Vagina (tissue), 2 donors: Measurements from ENCODE around the gene KCNH4. TPM values are rescaled to one million over a fixed set of nuclear protein-coding genes. Genes with fewer than 3 reads are reported as not detected.
A peak's percentile ranks its signal among the peaks of the same experiment; 100 is the strongest.

Source experiments
- DNase-seq, 2 donors: peaks; one replicate each; pipeline ENCODE4 v3.0.0-alpha.2; 2017; ENCODE audit errors: extremely low spot score in 2 of 2
- H3K27ac ChIP-seq: fragments of 200-600 bp; sonication (generic); one replicate; pipeline ENCODE4 v1.5.1; 2019
- H3K27me3 ChIP-seq: fragments of 200-600 bp; sonication (generic); one replicate; pipeline ENCODE4 v1.5.1; 2019
- H3K36me3 ChIP-seq, 2 donors: fragments of 200-600 bp; sonication (generic); one replicate each; pipeline ENCODE4 v1.5.1; 2017 to 2019
- H3K4me1 ChIP-seq: fragments of 200-600 bp; sonication (generic); one replicate; pipeline ENCODE4 v1.5.1; 2019
- H3K4me3 ChIP-seq, 2 donors: fragments of 200-600 bp; sonication (generic); 1 replicate in 1 of 2; 2 replicates in 1 of 2; pipeline ENCODE4 v1.5.1; 2016 to 2019
- H3K9me3 ChIP-seq: fragments of 200-600 bp; sonication (generic); one replicate; pipeline ENCODE4 v1.5.1; 2019
- POLR2A ChIP-seq, 2 donors: fragments of 450-650 bp; IDR thresholded peaks; one replicate each; pipeline ENCODE4 v1.6.1; 2017; ENCODE audit warnings: antibody characterized with exemption in 2 of 2, mild to moderate bottlenecking in 2 of 2, moderate library complexity in 2 of 2
- POLR2AphosphoS5 ChIP-seq, 2 donors: sonication (generic); formaldehyde crosslinking; IDR thresholded peaks; one replicate each; pipeline ENCODE4 v1.9.0; 2017; ENCODE audit warnings: antibody characterized with exemption in 2 of 2, mild to moderate bottlenecking in 2 of 2, low read depth in 1 of 2; ENCODE audit not compliant: insufficient read depth in 1 of 2
- intact Hi-C: fragments of 100-400 bp; cut with DNase I; formaldehyde crosslinking; loops from one replicate; pipeline ENCODE4 v1.15.1; 2023
- total RNA-seq: library from RNA; depleted of rRNA; stranded (reverse); fragments of >200 nt; gene quantifications from one replicate; pipeline ENCODE4 v1.2.3, GENCODE V29; 2016
- TF ChIP-seq, protein P1 (sequence below), 3 experiments: fragments of 450-650 bp in 2 of 3; fragments of 200-600 bp in 1 of 3; sonication (generic) in 1 of 3; IDR thresholded peaks; one replicate each; pipeline ENCODE4 v1.5.1; 2017 to 2019; ENCODE audit warnings: antibody characterized with exemption in 3 of 3, mild to moderate bottlenecking in 2 of 3, moderate library complexity in 2 of 3

Gene KCNH4
- total RNA-seq, 1 donor from 2014 or later, result not detected

GRCh38 chr17:42193216-42193968 is 12.4 kb upstream of the KCNH4 start:
- peak overlapping the region; percentile 69 for H3K27ac ChIP-seq

GRCh38 chr17:42192189-42193126 is 11.5 kb upstream of the KCNH4 start:
- no peaks in the 10 kb centered on the region for H3K36me3 ChIP-seq
- no peak overlapping the region for H3K27ac ChIP-seq
- H3K27me3 ChIP-seq, result no peaks in the 10 kb centered on the region
- intact Hi-C loops, result no loop called here
- no peak overlapping the region for H3K4me3 ChIP-seq
- TF ChIP-seq POLR2A (IDR thresholded peaks at IDR 0.05) (no peak), POLR2AphosphoS5 (IDR thresholded peaks at IDR 0.05; ENCODE audit: insufficient read depth in 1 of 2, low read depth in 1 of 2) (no peak)
- TF ChIP-seq, protein P1, sequence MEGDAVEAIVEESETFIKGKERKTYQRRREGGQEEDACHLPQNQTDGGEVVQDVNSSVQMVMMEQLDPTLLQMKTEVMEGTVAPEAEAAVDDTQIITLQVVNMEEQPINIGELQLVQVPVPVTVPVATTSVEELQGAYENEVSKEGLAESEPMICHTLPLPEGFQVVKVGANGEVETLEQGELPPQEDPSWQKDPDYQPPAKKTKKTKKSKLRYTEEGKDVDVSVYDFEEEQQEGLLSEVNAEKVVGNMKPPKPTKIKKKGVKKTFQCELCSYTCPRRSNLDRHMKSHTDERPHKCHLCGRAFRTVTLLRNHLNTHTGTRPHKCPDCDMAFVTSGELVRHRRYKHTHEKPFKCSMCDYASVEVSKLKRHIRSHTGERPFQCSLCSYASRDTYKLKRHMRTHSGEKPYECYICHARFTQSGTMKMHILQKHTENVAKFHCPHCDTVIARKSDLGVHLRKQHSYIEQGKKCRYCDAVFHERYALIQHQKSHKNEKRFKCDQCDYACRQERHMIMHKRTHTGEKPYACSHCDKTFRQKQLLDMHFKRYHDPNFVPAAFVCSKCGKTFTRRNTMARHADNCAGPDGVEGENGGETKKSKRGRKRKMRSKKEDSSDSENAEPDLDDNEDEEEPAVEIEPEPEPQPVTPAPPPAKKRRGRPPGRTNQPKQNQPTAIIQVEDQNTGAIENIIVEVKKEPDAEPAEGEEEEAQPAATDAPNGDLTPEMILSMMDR (IDR thresholded peaks at IDR 0.05), result no peak
- no peak for DNase-seq
- H3K4me1 ChIP-seq, result peaks cover 23% of the 10 kb centered on the region
- no peaks in the 10 kb centered on the region for H3K9me3 ChIP-seq

More at GRCh38 chr17:42193216-42193968, 12.4 kb upstream of the KCNH4 start:
- DNase-seq, result no peak
- Histone ChIP-seq H3K9me3 (no peaks in the 10 kb centered on the region), H3K27me3 (no peaks in the 10 kb centered on the region), H3K36me3 (no peaks in the 10 kb centered on the region), H3K4me3 (peak overlapping the region; percentile 68 to 71), H3K4me1 (peaks cover 23% of the 10 kb centered on the region)
- TF ChIP-seq POLR2A (IDR thresholded peaks at IDR 0.05) (no peak), POLR2AphosphoS5 (IDR thresholded peaks at IDR 0.05; ENCODE audit: insufficient read depth in 1 of 2, low read depth in 1 of 2) (no peak)
- intact Hi-C loops, result no loop called here

- no peak for DNase-seq
- peaks cover 23% of the 10 kb centered on the region for H3K4me1 ChIP-seq
- H3K27ac ChIP-seq, result no peak overlapping the region
- no peak overlapping the region for H3K4me3 ChIP-seq
- TF ChIP-seq, protein P1 (IDR thresholded peaks at IDR 0.05), result no peak
- TF ChIP-seq POLR2A (IDR thresholded peaks at IDR 0.05) (no peak), POLR2AphosphoS5 (IDR thresholded peaks at IDR 0.05; ENCODE audit: insufficient read depth in 1 of 2, low read depth in 1 of 2) (no peak)
- intact Hi-C loops, result no loop called here
- no peaks in the 10 kb centered on the region for H3K27me3 ChIP-seq
- no peaks in the 10 kb centered on the region for H3K36me3 ChIP-seq
- no peaks in the 10 kb centered on the region for H3K9me3 ChIP-seq
Observed at GRCh38 chr17:42191275-42191608, 10.3 kb upstream of the KCNH4 start.

GRCh38 chr17:42190491-42191274 is 9.7 kb upstream of the KCNH4 start:
- Histone ChIP-seq H3K9me3 (no peaks in the 10 kb centered on the region), H3K27me3 (no peaks in the 10 kb centered on the region), H3K36me3 (no peaks in the 10 kb centered on the region), H3K4me3 (no peak overlapping the region), H3K4me1 (peaks cover 23% of the 10 kb centered on the region), H3K27ac (no peak overlapping the region)
- intact Hi-C loops, result no loop called here
- DNase-seq, result no peak
- TF ChIP-seq POLR2A (IDR thresholded peaks at IDR 0.05), result no peak
- TF ChIP-seq POLR2AphosphoS5 (IDR thresholded peaks at IDR 0.05; ENCODE audit: insufficient read depth in 1 of 2, low read depth in 1 of 2), result no peak
- TF ChIP-seq, protein P1 (IDR thresholded peaks at IDR 0.05), result no peak

DNA sequence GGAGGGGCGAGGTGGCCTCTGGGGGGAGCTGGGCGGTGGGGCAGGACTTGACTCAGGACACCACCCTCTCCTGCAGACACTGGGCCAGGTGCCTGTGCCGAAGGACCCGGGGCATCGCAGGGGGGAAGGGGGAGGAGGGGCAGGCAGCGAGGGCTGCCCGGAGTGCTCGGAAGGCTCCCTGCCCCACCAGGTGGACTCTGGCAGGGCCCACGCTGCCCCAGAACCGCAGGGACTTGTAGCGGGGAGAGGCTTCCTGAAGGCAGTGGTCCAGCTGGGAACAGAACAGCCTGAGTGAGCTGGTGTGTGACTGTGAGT is 8.7 kb upstream of the KCNH4 start:
- H3K4me3 ChIP-seq, result no peak overlapping the region
- no peak overlapping the region for H3K27ac ChIP-seq
- peaks cover 22% of the 10 kb centered on the region for H3K4me1 ChIP-seq
- no peaks in the 10 kb centered on the region for H3K27me3 ChIP-seq
- DNase-seq, result no peak
- H3K9me3 ChIP-seq, result no peaks in the 10 kb centered on the region
- H3K36me3 ChIP-seq, result no peaks in the 10 kb centered on the region
- intact Hi-C loops, result no loop called here
- TF ChIP-seq POLR2A (IDR thresholded peaks at IDR 0.05), result no peak
- TF ChIP-seq, protein P1 (IDR thresholded peaks at IDR 0.05), result no peak
